Head of caudate nucleus (tissue), 42 donors: ENCODE data around the gene GPR39.
A peak's percentile ranks its signal among the peaks of the same experiment; 100 is the strongest.

Experiments
- DNase-seq, 42 donors: peaks; one replicate each; pipeline versions ENCODE4 v3.0.0 to v3.0.0-alpha.2; 2020 to 2021; ENCODE audit warnings: mixed read lengths in 7 of 42
- intact Hi-C: fragments of 100-400 bp; cut with DNase I; formaldehyde crosslinking; loops from one replicate; pipeline ENCODE4 v1.15.0; 2022

Gene GPR39

DNA sequence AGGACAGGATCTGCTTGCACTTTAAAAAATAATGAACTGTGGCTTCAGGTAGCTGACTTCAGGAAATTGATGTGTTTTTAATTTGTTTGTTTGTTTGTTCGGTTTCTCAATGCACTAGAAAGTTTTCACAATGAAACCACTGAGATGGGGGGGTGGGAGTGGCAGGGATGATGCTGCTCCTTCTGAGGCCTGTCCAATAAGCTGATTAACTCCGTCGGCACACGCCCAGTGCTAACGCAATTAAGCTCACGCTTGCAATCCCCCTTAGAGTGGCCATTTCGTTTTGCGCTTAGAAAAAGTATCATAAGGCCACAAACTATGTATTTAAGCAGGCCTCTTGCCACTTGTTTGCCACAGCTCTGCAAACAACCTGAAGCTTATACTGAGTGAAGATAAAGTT is 12.5 kb upstream of the GPR39 start:
- DNase-seq: no peak
- intact Hi-C loops: no loop called here

- DNase-seq: no peak
- intact Hi-C loops: no loop called here
Observed at GRCh38 chr2:132407784-132408183, 8.8 kb upstream of the GPR39 start.

DNA sequence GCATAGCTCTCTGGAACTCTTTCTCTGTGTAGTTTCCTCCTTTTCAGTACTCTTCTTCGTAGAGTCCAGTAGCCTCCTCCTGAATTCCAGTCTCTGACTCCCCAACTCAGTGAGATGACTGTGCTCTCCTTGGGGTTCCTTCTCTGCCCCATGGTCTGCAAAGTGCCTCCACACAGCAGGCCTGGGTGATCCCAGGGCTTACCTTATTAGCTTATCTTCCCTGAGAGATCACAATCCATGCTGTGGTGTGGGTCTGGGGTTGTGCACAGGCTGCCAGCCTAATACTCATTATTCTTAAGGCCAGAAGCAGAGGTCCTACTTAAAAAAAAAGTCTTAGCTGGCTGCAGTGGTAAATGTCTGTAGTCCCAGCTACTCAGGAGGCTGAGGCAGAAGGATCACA is 4.6 kb upstream of the GPR39 start:
- intact Hi-C loops: no loop called here
- no peak for DNase-seq

DNA sequence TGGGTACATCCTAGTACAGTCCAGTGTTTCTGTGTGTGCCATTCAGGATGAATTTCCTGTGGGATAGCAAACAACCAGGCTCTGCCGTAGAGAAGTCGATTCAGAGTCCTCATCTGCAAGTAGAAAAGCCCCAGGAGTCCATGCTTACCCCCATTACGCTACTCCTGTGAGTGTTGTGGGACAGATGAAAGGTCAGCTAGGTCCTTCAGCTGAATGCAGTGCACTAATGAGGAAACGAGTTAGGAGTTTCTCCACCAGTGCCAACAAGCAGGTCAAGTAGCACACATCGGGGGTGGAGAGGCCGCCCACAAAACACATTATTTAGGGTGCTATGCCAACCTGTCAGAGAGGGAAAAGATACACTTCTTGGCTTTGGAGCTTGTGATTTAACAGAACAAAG is 2.5 kb upstream of the GPR39 start:
- intact Hi-C loops: no loop called here

DNA sequence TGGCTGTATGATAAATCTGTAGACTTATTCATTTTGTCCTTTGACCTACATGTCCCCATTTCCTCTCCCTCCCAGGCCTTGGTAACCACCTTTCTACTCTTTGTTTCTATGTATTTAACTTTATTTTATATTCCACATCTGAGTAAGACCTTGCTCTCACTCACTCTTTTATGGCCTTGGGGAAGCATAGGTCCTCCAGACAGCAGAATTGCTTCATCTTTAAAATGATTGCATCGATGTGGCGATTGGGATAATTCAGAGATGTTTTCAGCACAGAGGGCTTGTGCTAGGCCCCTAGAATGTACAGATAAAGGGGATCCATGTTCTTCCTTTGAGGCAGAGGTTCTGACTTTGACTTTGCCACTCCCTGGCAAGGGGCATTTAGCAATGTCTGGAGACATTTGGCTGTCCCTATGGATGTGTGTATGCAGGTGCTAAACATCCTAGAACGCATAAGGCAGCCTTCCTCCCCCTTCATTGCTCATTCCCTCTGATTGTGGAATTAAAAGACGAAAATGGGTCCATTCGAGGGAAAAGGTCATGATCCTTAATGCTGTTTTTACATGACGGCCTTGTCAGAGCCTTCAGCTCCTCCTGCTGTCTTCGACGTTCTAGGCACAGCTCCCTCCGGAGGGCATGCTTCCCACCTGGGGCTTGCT is 1.2 kb upstream of the GPR39 start:
- DNase-seq: no peak
- intact Hi-C loops: loop anchor here (5.0 kb wide), 1 partner anchor 647 kb away; no protein-coding TSS in a partner anchor

More for the DNA sequence above, 2.5 kb upstream of the GPR39 start:
- no peak for DNase-seq

DNA sequence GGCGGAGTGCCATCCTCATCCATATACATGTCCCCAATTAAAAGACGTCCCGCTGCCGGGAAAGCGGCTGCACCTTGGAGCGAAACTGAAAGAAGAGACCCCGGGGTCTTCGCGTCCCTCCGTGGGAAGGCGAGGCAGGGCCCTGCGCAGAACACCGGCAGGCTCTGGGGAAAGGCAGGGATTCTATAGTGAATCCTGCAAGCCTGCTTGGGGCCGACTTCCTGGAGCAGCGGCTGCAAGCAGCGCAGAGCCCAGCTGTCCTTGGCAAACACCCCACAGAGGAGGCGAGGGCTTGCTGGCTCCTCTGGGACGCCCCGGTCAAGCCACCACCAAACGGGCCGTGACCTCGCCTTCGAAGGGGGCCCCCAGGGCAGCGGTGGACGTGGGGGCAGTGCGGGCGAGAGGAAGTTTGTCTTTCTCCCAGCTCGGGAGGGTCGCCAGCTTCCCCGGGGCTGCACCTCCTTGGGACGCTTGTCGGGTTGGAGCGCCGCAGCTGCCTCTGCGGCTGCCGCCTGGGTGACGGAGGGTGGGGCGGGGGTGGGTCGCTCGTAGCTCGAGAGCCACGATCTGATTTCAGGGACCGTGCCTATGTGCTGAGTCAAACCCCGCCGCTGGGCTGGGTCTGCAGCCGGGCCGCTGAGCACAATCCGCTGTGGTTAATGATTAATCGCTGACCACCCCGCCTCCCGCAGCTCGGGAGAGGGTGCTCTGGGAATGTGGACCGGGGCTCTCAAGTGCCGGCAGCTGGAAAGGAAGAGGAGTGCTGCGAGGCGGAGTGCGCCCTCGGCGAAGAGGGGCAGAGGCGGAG is 486 bp upstream of the GPR39 start:
- intact Hi-C loops: loop anchor here (5.0 kb wide), 1 partner anchor 646 kb away; no protein-coding TSS in a partner anchor
- DNase-seq: peak in 41 of 42 donors; percentile 11 to 79 (median 45)

DNA sequence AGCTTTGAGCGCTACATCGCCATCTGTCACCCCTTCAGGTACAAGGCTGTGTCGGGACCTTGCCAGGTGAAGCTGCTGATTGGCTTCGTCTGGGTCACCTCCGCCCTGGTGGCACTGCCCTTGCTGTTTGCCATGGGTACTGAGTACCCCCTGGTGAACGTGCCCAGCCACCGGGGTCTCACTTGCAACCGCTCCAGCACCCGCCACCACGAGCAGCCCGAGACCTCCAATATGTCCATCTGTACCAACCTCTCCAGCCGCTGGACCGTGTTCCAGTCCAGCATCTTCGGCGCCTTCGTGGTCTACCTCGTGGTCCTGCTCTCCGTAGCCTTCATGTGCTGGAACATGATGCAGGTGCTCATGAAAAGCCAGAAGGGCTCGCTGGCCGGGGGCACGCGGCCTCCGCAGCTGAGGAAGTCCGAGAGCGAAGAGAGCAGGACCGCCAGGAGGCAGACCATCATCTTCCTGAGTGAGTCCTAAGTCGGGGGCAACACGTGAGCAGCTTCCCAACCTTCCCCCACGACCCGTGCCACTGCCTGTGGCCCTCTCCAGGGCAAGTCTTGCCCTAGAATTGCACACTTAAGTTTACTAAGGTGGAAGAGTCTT is 928 bp downstream of the GPR39 start:
- intact Hi-C loops: loop anchor here (5.0 kb wide), 1 partner anchor 645 kb away; no protein-coding TSS in a partner anchor
- no peak for DNase-seq

- intact Hi-C loops: loop anchor here (5.0 kb wide), 1 partner anchor 643 kb away; no protein-coding TSS in a partner anchor
- no peak for DNase-seq
Observed at GRCh38 chr2:132419235-132419634, 2.6 kb downstream of the GPR39 start.

GRCh38 chr2:132419941-132420340 is 3.3 kb downstream of the GPR39 start:
- intact Hi-C loops: loop anchor here (5.0 kb wide), 1 partner anchor 642 kb away; no protein-coding TSS in a partner anchor
- no peak for DNase-seq

DNA sequence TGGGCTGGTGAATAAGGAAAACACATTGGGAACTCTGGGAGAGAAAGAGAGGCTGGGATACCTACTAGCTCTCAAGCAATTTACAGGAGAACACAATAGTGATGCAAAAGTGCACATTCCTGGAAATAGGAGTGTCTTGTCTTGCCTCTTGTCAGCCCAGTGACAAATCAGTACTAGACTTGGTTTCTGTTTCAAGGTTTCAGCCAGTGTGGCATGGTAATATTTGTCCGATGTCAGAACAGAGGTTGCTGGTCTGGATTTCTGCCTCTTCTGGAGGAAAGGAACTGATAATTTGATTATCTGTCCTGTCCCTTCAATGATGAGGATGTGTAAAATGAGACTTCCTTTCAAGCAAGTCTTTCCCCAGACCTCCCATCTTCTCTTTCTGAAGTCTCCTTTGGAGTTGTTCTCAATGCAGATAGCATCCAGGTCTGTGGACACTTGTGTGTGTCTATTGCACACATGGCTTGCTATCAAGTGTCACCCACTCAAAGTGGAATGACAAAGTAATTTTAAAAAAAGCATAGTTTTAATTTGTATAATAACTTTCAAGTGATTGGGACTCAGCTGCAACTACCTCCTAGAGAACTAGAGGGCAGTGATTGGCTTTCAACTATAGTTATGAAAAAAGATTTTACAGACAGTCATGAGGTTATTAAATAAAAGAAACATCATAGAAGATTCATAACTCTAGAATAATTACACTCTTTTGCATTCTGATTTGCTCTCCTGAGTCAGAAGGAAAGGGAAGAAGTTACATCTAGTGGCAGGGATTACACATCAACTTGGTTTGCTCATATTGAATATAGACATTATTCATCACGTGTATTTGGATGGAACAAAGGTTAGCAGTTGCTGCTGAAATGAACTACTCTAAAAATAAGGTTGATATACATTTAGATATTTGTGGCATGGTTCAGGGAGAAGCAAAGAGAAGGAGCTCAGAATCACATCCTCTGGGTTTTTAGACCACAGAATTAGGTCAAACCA is 4.5 kb downstream of the GPR39 start:
- intact Hi-C loops: no loop called here
- DNase-seq: no peak

DNA sequence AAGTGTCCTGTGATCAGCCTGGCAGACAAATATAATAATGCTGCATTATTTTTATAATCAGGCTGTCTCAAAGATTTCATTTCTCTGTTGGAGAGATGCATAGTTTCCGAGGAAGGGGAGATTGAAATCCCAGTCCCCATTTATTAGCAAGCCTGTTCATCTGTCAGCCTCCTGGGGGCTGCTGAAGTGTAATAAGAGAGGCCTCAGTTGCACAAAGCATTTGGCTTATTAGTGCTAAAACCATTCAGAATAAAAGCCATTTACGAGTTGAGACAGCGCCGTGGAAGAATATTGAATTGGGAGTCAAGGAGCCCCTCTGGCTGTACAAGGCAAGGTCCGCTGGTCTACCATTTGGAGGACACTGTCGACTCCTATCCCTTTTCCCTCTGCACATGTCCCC is 6.1 kb downstream of the GPR39 start:
- intact Hi-C loops: no loop called here
- DNase-seq: no peak

DNA sequence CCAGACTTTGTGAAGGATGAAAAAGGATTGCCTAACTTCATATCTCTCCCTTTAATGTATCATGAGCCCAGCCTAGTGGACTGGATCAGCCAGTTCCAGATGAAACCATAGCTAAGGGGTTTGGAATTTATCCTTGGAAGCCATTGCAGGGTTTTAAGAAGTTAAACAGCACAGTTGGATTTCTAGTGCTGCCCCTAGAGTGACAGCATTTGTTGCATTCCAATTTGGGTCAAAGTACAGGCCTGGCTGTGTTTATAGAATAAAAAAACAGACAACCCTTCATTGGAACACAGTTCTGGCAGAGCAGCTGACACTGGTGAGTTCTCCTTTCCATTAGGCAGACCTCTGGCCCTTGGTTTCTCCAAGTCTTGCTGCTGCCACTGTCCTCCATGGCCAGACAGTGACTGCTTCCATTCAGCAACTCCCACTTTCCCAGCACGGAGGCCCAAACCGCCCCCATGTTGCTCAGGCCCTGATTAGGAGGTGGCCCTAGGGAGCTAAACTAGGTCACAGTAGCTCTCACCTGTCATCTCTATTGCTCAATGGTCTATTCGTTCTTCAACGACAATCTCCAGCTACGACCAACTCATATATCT is 8.0 kb downstream of the GPR39 start:
- no peak for DNase-seq
- intact Hi-C loops: no loop called here

GRCh38 chr2:132426033-132426432 is 9.4 kb downstream of the GPR39 start:
- no peak for DNase-seq
- intact Hi-C loops: no loop called here

DNA sequence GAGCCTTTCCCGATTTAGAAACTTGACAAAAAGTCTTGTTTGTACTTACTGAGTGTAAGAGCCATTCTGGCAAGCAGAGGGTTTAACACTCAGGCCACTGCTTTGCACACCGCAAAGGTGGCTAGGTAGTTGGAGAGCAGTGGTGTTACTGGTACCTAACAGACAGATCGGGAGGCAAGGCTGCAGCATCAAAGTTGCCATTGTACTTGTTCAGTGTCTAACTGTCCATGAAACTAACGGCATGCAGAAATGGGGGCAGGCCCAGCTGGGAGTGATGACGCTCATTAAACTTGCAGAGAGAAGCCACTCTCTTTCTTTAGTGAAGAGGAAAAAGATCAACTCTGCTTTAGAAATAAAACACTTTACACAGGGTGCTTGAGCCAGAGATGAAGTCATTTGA is 10.1 kb downstream of the GPR39 start:
- intact Hi-C loops: no loop called here
- no peak for DNase-seq

GRCh38 chr2:132429351-132429750 is 12.7 kb downstream of the GPR39 start:
- intact Hi-C loops: no loop called here
- no peak for DNase-seq

DNA sequence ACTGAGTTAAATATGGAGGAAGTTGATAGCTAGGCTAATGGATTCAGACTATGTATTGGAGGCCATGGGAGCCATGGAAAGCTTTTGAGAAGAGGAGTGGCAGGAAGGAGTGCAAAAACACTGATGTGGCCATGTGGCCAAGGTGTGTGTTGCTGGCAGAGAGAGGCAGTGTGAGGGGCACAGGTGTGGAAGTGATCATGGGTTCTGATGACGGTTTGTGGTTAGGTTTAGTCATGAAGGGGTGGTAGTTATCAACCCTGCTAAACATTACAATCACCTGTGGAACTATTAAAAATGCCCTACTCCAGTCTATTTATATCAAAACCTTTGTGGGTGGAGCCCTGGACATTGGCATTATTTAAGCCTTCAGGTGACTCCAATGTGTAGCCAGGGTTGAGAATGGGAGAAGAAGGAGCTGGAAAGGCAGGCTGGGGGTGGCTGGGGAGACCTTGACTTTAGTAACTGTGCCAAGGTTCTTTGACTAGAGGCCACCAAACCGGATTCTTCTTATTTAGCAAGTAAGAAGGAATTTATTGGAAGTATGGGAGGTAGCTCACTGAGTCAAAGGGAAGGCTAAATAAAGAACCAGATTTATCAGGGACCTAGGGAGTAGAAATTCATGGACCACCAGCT is 13.5 kb downstream of the GPR39 start:
- DNase-seq: no peak

DNA sequence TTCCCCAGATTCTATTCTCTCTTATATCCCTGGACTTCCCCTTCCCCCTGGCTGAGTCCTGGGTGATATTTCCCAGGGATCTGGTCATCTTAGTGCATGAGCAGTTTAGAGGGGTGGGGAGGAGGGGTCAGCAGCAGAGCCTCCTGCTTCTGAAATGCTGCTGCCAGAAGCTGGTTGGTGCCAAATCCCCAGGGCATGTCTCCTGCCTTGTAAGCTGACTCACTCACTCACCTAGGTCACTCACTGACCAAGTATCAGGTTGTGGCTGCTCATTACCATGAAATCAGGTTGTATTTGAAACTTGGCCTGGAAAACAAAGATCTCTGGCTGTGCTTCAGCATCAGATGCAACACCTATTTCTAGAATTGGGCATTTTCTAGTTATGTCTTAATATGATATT is 14.3 kb downstream of the GPR39 start:
- no peak for DNase-seq
- intact Hi-C loops: no loop called here

More for the DNA sequence above, 13.5 kb downstream of the GPR39 start:
- intact Hi-C loops: no loop called here
